ENCODE measurements around the gene POLD4.

GRCh38 chr11:67312187-67313021 lies 40.9 kb downstream of the POLD4 start:
- TF ChIP-seq NCOR1 (IDR thresholded peaks at IDR 0.05; ENCODE audit: borderline replicate concordance, low read length) (no peak), ZBTB8A (CRISPR knock-in tag; IDR thresholded peaks at IDR 0.05; ENCODE audit: borderline replicate concordance, low read depth) (no peak), FOXM1 (CRISPR knock-in tag; IDR thresholded peaks at IDR 0.05) (no peak), RFX3 (CRISPR knock-in tag; IDR thresholded peaks at IDR 0.05) (no peak), ZNF10 (CRISPR knock-in tag; IDR thresholded peaks at IDR 0.05; ENCODE audit: borderline replicate concordance, low read depth) (no peak), SRSF9 (IDR thresholded peaks at IDR 0.05; ENCODE audit: borderline replicate concordance, insufficient read depth, low read depth, low read length, poor library complexity, severe bottlenecking) (no peak)
- TF ChIP-seq, protein P1, sequence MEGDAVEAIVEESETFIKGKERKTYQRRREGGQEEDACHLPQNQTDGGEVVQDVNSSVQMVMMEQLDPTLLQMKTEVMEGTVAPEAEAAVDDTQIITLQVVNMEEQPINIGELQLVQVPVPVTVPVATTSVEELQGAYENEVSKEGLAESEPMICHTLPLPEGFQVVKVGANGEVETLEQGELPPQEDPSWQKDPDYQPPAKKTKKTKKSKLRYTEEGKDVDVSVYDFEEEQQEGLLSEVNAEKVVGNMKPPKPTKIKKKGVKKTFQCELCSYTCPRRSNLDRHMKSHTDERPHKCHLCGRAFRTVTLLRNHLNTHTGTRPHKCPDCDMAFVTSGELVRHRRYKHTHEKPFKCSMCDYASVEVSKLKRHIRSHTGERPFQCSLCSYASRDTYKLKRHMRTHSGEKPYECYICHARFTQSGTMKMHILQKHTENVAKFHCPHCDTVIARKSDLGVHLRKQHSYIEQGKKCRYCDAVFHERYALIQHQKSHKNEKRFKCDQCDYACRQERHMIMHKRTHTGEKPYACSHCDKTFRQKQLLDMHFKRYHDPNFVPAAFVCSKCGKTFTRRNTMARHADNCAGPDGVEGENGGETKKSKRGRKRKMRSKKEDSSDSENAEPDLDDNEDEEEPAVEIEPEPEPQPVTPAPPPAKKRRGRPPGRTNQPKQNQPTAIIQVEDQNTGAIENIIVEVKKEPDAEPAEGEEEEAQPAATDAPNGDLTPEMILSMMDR (CRISPR knock-in tag; IDR thresholded peaks at IDR 0.05): no peak
- TF ChIP-seq, protein P2, sequence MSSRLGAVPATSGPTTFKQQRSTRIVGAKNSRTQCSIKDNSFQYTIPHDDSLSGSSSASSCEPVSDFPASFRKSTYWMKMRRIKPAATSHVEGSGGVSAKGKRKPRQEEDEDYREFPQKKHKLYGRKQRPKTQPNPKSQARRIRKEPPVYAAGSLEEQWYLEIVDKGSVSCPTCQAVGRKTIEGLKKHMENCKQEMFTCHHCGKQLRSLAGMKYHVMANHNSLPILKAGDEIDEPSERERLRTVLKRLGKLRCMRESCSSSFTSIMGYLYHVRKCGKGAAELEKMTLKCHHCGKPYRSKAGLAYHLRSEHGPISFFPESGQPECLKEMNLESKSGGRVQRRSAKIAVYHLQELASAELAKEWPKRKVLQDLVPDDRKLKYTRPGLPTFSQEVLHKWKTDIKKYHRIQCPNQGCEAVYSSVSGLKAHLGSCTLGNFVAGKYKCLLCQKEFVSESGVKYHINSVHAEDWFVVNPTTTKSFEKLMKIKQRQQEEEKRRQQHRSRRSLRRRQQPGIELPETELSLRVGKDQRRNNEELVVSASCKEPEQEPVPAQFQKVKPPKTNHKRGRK (CRISPR knock-in tag; IDR thresholded peaks at IDR 0.05): no peak
